Measurements from ENCODE around the gene SRPK3.
"Not testable (repeated sequence)": the region's sequence is repeated elsewhere in the genome, so short reads cannot be mapped to it uniquely, and the experiment has no call there.

SRPK3 gene

DNA sequence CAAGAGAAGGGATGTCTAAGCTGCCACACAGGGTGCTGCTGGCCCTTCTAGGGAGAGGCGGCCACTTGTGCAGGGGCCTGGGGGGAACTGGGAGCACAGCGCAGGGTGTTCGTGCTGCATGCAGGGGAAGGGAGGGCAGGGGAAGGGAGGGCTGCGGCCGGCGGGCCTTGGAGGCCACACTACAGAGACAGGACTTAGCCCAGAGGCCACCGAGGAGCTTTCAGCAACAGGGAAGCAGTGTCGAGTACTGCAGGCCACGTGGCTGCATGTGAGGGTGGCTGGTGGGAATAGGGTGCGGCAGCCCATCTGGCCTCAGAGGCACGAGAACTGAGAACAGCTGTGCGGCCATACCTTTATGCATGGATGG is 35.8 kb upstream of the SRPK3 start:
- DNase-seq (ENCODE audit: low read depth) = not testable (repeated sequence)

DNA sequence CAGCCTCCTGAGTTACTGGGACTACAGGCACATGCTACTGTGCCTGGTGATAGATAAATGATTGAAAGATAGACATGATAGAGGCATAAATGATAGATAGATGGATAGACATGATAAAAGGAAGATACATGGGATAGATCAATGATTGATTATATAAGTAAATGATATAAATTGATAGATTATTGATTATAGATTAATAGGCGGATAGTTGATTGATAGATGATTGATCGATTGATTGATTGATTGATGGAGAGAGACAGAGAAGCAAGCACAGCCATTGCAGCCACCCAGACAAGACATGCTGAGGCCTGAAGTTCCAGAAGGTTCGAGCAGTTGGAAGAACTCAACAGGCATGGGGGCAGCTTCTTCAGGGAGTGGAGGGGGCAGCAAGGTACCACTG is 34.5 kb upstream of the SRPK3 start:
- DNase-seq (ENCODE audit: low read depth) = no peak

DNA sequence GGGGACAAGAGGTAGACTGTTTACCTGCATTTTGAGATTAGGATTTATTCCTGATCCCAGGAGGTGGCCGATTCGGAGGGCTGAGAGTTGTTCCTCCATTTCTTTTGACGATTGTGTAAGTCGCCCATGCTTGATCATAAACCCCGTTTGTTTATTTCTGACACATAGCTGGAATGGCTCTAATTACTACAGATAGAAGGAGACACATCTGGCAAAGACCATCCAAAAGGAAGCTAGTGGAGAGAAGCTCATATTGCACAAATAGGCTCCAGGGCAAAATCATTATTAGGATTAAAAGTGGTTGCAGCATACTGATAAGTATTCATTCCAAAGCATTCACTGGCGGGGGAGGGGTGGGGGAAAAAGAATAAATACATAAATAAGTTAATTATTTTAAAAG is 33.9 kb upstream of the SRPK3 start:
- DNase-seq (ENCODE audit: low read depth) = not testable (repeated sequence)

DNA sequence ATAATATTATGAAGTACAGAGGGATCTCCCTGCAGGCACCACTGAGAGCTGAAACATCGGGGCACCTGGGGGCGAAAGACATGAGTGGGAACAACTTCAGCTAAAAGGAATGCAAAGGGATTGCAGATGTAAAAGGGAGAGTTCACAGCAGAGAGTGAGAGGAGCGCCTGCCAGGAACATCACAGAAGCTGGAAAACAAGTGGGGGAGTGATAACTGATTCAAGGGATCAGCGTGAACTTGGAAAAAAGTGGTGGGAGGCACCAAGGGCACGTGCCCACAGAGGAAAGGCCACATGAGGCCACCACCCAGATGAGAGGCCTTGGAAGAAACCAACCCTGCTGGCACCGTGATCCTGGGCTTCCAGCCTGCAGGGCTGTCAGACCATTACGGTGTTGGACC is 31.8 kb upstream of the SRPK3 start:
- DNase-seq (ENCODE audit: low read depth) = not testable (repeated sequence)

DNA sequence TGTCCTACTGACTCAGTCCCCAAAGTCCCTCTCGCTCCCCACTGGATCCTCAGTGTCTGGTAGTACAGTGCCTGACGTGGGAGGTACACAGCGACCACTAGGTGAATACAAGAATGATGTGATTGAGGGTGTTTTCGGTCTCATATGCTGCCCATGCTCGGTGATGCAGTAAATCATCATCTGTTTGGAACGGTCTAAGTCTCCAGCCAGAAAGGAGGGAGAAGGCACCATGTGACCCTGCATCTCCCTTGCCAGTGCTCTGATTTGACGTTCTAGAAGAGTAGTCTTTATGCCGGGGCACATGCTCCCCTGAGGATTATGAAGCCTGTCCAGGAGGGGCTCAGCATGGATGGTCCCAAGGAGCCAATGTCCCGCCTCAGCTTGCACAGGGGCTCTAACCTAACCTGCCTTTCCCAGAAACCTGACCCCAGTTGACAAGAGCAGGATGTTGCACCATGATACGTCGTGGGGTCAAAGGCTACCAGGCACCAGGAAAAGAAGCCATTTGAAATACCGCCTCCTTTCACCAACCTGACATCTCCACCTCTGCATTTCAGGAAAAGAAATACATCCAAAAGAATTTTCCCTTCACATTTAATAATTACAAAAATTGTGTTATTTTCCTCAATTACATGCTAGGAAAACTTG is 30.6 kb upstream of the SRPK3 start:
- DNase-seq (ENCODE audit: low read depth) = no peak

DNA sequence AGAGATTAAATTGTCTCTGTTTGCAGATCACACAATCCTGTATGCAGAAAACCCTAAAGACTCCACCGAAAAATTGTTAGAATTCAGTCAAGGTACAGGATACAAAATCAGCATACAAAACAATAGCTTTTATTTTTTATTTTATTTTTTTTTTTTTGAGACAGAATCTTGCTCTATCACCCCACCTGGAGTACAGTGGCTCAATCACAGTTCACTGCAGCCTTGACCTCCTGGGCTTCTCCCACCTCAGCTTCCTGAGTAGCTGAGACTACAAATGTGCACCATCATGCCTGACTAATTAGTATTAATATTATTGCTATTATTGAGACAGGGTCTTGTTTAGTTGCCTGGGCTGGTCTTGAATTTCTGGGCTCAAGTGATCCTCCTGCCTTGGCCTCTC is 25.7 kb upstream of the SRPK3 start:
- DNase-seq (ENCODE audit: low read depth) = no peak

DNA sequence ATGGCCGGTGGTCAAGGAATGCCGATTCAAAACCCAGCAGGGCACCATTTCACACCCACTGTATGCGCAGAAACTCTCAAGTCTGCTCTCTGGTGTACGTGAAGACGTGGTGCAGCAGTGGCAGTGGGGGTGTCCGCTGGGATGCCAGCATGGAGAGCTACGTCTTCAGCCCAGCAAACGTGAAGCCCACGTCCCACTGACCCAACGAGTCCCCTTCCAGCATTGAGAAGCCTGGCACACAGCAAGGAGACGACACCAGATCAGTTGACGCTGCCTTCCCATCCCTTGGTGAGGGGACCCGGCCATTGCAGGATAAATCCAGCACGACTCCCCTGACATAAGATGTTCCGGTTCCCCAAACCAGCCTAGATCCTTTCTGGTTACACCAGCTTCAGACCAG is 19.0 kb upstream of the SRPK3 start:
- no peak for DNase-seq (ENCODE audit: low read depth)

DNA sequence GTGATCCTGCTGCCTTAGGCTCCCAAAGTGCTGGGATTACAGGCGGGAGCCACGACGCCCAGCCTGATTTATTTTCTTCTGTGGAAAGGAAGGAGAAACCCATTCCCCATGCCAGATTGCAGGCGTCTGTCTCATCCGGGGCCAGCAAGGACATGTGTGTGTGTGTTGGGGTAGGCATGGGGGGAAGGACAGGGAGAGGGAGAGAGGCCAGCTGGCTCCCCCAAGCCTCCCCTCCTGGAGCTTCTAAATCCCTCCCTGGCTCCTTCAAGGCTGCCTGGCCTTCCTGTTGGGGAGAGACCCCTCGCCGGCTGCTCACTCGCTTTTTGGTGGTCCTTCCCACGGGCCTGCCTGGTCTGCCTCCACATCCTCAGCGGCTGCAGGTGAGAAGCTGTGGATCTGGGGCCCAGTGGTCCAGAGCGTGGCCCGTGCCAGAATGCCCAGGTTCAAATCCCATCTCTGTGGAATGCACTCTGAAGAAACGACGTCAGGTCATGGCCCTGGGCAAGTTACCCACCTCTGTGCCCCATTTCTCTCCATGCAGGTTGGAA is 18.1 kb upstream of the SRPK3 start:
- no peak for DNase-seq (ENCODE audit: low read depth)

DNA sequence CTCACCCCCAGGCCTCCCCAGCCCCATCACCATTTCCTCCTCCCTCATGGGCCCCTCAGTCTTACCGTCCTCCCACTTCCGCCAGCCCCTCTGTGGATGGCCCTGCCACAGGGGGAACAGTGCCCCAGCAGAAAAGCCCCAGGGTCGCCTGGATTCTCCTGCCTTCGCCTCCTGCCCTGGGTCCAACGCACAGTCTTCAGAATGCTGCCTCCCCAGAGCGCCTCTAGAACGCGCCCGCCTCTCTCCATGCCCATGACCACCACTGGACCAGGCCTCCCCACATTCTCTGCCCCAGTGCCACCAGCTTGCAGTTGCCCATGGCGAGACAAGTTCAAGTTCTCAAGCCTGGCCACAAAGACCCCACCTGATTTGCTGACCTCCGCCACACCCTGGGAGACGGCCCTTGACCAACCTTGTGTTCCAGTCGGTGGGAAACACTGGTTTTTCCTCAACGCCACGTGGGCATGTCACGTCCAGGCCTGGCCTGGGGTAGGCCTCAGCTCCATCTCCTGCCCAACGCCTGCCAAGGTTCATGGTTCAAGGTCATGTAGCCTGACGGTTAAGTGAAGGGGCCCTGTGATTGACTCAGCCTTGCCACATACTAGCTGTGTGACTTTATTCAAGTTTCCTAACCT is 17.4 kb upstream of the SRPK3 start:
- DNase-seq (ENCODE audit: low read depth) = no peak

DNA sequence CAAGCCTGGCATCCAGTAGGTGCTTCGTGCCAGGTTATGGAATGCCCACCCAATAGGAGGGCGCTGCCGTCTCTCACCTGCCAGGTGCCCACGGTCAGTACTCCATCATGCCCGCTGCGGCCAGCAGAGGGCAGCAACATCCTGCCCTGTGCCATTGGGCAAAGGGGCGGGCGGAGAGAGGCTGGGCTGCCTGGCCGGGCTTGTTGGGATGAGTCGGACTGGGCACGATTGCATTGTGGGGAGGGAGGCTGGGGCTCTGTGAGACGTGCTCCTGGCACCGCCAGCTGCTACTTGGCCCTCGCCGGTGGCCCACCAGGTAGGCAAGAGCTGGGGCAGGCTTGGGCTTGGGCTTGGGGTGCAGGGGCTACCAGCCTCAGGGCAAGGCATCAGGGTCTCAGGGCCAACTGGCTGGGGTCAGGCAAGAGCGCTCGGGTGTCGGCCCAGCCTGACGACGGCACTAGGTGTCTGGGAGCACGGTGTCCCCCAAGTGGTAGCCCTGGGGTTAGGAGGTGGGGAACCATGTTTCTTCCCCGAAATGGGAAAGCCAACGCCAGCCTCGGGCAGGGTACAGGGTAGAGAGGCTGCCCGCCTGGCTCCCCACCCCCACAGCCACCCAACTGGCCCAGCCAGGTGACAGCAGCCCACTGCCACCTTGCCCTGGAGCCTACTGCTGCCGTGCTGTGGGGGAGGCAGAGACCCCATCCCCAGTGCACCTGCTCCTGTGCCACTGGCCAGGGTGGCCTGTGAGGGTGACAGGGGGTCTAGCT is 16.7 kb upstream of the SRPK3 start, which contains the start of gene PLXNB3:
Gene PLXNB3 (plus strand): TSS at position 261 of the 767 bp plus-strand sequence. CDS start 1,287 bp downstream, outside the sequence.
- DNase-seq (ENCODE audit: low read depth) = peak; percentile 53

DNA sequence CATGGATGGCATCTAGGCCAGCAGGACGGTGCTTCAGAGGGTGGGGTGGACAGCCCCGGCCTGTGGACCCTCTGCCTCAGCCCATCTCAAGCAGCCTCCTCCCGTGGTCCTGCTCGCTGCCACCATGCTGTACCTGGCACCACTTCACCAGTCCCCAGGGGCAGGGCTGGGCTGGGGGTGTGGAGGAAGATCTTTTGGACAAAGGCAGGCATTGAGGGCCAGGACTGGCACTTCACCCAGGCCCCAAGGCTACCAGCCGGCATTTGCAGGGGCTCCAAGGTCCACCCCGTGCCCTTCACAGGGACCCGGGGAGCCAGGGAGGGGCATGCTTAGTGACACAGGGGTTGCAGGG is 16.1 kb upstream of the SRPK3 start:
- DNase-seq (ENCODE audit: low read depth) = no peak

DNA sequence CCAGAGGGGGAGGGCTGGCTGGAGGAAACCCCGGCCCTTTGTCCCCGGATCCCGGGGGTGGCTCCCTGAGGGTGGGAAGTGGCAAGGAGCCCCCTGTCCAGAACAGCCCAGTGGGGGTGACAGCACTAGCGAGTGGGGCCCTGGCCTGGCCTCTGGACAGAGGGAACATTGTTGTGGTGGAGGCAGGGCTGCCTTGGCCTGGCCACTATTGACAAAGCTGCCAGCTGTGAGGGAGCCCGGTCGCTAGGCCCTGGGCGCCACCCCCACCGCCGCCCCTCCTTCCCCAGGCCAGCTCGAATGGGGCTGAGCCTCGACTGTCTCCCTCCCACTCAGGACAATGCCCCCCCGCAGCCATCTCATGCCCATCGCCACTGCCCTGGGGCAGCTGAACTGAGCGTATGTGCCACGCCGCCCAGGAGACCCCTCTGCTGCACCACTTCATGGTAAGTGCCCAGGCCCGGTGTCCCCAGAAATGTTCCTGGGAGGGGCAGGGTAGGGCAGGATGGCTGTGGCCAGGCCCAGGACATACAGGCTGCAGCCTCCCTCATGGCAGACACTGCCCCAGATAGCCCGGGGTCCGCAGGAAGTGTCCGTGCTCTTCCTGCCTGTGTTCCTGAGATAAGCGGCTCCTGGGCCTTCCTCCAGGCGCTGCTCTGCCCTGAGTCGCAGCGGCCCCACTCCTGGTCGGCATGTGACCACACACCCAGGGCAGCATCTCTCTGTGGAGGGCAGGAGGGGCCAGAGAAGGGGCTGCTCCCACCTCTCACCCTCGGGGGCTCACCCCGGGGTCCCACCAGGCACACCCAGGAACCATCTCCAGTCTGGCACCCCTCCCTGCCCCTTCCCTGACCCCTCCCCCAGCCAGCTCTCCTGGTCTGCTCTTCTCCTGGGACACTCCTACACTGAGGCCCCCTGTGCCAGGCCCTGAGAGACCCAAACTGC is 15.4 kb upstream of the SRPK3 start:
- no peak for DNase-seq (ENCODE audit: low read depth)

DNA sequence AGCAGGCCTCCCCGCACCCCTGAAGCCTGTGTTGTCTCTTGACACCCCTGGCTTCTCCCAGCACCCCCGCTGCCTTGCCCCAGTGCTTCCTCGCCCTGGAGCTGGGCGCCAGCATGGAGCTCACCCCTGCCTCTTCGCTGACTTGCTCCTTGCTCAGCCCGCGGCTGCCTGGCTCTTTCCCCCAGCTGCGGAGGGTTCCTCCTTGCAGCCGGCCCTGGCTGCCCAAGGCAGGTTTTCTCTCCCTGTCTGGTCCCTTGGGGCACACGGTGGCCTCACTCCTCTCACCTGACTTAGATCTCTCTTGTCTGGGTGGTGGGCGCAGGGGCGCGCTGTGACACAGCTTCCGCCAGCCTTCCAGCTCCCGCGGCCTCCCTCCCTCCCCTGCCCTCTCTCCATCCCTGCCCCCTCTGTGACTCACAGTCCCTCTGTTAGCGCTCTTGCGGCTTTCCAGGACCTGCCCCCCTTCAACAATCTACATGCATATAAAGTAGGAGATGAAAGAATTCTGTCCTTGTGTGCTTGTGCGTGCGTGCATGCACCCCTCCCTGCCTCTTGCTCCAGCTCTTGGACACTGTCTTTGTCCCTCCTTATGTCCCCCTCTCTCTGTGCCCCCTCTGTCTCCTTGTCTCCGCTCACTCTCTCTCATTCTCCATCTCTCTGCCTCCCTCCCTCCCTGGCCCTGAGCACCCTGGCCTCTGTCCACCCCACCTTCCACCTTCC is 14.6 kb upstream of the SRPK3 start:
- peak; percentile 18 for DNase-seq (ENCODE audit: low read depth)

DNA sequence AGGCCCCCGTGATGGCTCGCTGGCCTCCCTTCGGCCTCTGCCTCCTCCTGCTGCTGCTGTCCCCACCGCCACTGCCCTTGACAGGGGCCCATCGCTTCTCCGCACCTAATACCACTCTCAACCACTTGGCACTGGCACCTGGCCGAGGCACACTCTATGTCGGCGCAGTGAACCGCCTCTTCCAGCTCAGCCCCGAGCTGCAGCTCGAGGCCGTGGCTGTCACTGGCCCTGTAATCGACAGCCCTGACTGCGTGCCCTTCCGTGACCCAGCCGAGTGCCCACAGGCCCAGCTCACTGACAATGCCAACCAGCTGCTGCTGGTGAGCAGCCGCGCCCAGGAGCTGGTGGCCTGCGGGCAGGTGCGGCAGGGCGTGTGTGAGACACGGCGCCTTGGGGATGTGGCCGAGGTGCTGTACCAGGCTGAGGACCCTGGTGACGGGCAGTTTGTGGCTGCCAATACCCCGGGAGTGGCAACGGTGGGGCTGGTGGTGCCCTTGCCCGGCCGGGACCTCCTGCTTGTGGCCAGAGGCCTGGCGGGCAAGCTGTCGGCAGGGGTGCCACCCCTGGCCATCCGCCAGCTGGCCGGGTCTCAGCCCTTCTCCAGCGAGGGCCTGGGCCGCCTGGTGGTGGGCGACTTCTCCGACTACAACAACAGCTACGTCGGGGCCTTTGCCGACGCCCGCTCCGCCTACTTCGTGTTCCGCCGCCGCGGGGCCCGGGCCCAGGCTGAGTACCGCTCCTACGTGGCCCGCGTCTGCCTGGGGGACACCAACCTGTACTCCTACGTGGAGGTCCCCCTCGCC is 13.8 kb upstream of the SRPK3 start:
- no peak for DNase-seq (ENCODE audit: low read depth)

DNA sequence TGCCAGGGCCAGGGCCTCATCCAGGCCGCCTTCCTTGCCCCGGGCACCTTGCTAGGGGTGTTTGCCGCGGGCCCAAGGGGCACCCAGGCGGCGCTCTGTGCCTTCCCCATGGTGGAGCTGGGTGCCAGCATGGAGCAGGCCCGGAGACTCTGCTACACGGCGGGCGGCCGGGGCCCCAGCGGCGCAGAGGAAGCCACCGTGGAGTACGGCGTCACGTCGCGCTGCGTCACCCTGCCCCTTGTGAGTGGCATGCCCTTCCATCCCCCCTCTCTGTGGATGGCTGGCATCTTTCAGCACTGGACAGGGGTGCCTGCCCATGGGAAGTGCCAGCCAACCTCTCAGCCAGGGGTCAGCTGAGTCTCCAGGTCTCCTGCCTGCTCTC is 13.2 kb upstream of the SRPK3 start:
- no peak for DNase-seq (ENCODE audit: low read depth)

DNA sequence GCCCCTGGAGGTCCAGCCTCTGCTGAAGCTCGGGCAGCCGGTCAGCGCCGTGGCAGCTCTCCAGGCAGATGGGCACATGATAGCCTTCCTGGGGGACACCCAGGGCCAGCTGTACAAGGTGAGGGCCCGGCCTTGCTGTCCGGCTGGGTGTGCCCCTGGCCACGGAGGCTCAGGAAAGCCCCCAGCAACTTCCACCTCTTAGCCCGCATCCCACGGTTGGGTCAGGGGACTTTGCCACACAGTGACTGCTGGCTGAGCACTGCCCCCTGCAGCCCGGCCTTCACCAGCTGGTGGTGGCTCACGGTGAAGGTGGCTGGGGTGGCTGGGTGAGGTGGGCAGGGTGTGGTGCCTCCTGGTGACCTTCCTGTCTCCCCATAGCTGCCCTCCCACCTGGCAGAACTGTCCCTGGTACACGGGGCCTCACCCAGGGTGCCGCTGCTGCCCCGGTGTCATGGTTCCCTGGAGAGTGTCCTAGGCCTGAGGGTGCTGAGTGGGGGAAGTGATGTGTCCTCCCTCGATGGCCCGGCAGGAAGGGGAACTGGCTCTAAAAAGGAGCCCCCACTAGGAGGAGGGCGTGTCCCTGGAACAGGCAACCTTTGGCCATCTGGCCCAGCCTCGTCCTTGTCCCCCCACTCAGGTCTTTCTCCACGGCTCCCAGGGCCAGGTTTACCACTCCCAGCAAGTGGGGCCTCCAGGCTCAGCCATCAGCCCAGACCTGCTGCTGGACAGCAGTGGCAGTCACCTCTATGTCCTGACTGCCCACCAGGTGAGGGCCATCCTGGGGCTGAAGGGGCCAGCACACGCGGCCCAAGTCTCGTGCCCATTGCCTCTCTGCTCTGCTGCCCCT is 12.3 kb upstream of the SRPK3 start:
- no peak for DNase-seq (ENCODE audit: low read depth)

DNA sequence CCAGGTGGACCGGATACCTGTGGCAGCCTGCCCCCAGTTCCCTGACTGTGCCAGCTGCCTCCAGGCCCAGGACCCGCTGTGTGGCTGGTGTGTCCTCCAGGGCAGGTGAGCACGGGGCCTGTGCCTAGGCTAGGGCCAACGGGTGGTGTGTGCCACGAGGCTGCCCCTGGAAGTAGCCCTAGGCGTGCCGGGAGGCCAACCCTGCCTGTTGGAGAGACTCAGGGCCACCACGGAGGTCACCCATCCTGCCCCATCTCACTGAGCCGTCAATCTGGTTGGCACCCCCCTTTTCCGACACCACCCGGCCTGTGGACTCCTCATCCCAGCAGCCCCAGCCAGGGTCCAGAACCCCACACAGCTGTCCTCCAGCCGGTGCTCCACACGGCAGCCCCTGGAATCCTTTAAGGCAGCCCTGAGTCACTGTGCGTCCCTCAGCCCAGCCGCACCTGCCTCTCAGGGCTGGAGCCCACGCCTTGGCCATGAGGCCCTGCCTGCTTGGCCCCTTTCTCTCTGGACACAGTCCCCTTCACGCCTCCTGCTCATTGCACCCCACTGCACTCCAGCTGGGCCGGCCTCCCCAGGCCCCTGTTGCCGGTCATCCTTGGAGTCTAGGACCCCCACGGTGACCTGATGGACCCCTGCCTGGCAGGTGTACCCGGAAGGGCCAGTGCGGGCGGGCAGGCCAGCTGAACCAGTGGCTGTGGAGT is 11.5 kb upstream of the SRPK3 start:
- no peak for DNase-seq (ENCODE audit: low read depth)

DNA sequence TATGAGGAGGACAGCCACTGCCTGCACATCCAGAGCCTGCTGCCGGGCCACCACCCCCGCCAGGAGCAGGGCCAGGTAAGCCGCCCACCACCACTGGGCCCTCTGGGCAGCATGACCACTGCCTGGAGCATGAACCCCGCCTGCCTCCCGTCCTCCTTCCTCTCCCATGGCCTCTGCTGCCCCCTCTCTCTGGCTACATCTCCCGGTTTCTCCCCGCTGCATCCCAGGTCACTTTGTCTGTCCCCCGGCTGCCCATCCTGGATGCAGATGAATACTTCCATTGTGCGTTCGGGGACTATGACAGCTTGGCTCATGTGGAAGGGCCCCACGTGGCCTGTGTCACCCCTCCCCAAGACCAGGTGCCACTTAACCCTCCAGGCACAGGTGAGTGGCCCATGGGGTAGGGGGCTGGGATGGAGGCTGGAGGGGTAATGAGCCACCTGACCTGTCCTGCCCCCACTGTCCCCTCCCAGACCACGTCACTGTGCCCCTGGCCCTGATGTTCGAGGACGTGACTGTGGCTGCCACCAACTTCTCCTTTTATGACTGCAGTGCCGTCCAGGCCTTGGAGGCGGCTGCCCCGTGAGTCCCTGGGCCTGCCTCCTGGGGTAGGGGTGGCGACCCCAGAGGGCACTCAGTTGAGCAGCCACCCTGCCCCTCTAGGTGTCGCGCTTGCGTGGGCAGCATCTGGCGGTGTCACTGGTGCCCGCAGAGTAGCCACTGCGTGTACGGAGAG is 10.8 kb upstream of the SRPK3 start:
- no peak for DNase-seq (ENCODE audit: low read depth)

All from stimulated activated CD8-positive, alpha-beta memory T cell treated with anti-CD3 and anti-CD28 coated beads, Interleukin-12 subunit alpha, Interleukin-12 subunit beta, amount 100 ng/mL, for 4 hours (primary cell).